Neural cell (in vitro differentiated cells): ENCODE results near the gene RABGGTB. TPM values are rescaled to one million over a fixed set of nuclear protein-coding genes. Genes with fewer than 3 reads are reported as not detected.
"Not testable (repeated sequence)": the region's sequence is repeated elsewhere in the genome, so short reads cannot be mapped to it uniquely, and the experiment has no call there.

ENCODE experiments used
- H2AFZ ChIP-seq: fragments of 200-600, 300-800 bp; sonication (generic), shearing (Covaris generic); 2 replicates; pipeline ENCODE4 v1.6.0; 2014; ENCODE audit warnings: low read depth, mild to moderate bottlenecking, antibody characterized with exemption, low read length, moderate library complexity
- H3F3A ChIP-seq: fragments of 200-600 bp; shearing (Covaris generic); 2 replicates; pipeline ENCODE4 v1.6.1; 2016; ENCODE audit warnings: mild to moderate bottlenecking, moderate library complexity, mixed read lengths, antibody characterized with exemption, low read length; ENCODE audit not compliant: insufficient read depth, poor library complexity, severe bottlenecking
- H3K27ac ChIP-seq: fragments of 200-600, 300-800 bp; sonication (generic), shearing (Covaris generic); 2 replicates; pipeline ENCODE4 v1.5.1; 2014; ENCODE audit warnings: mild to moderate bottlenecking, low read length, moderate library complexity
- H3K27me3 ChIP-seq: fragments of 300-800, 200-600 bp; sonication (generic), shearing (Covaris generic); 2 replicates; pipeline ENCODE4 v1.6.0; 2014; ENCODE audit warnings: mild to moderate bottlenecking, low read depth, low read length, moderate library complexity; ENCODE audit not compliant: insufficient read depth
- H3K36me3 ChIP-seq: fragments of 300-800, 200-600 bp; sonication (generic), shearing (Covaris generic); 2 replicates; pipeline ENCODE4 v1.5.1; 2014; ENCODE audit warnings: mild to moderate bottlenecking, antibody characterized with exemption, low read length, moderate library complexity; ENCODE audit not compliant: insufficient read depth
- H3K4me2 ChIP-seq: fragments of 300-800, 200-600 bp; sonication (generic), shearing (Covaris generic); 2 replicates; pipeline ENCODE4 v1.6.0; 2014; ENCODE audit warnings: mild to moderate bottlenecking, low read length
- H3K4me3 ChIP-seq: fragments of 300-800, 200-600 bp; sonication (generic), shearing (Covaris generic); 2 replicates; pipeline ENCODE4 v1.5.1; 2014; ENCODE audit warnings: mild to moderate bottlenecking, low read length, moderate library complexity
- H3K79me2 ChIP-seq: fragments of 200-600 bp; shearing (Covaris generic); replicated peaks from 2 replicates; pipeline ENCODE4 v1.6.0; 2014; ENCODE audit warnings: mild to moderate bottlenecking, low read length, moderate library complexity; ENCODE audit not compliant: insufficient read depth
- H3K9ac ChIP-seq: fragments of 300-800, 200-600 bp; sonication (generic), shearing (Covaris generic); 2 replicates; pipeline ENCODE4 v1.6.1; 2016; ENCODE audit warnings: mild to moderate bottlenecking, low read length, mixed read lengths
- H3K9me2 ChIP-seq: fragments of 200-600 bp; shearing (Covaris generic); 2 replicates; pipeline ENCODE4 v1.6.1; 2016; ENCODE audit warnings: mild to moderate bottlenecking, low read length, mixed read lengths; ENCODE audit not compliant: insufficient read depth
- H3K9me3 ChIP-seq: fragments of 200-600, 300-800 bp; sonication (generic), shearing (Covaris generic); 2 replicates; pipeline ENCODE4 v1.6.1; 2016; ENCODE audit warnings: mild to moderate bottlenecking, mixed run types, low read length, moderate library complexity, mixed read lengths
- H4K20me1 ChIP-seq: fragments of 200-600 bp; shearing (Covaris generic); 2 replicates; pipeline ENCODE4 v1.6.1; 2016; ENCODE audit warnings: mild to moderate bottlenecking, mixed run types; ENCODE audit not compliant: insufficient read depth
- CTCF ChIP-seq: fragments of 450-650 bp; IDR thresholded peaks from 2 replicates; pipeline ENCODE4 v1.5.1; 2014; ENCODE audit warnings: antibody characterized with exemption, mild to moderate bottlenecking, moderate library complexity; ENCODE audit not compliant: poor library complexity, severe bottlenecking
- EP300 ChIP-seq: fragments of 450-650 bp; conservative IDR thresholded peaks from 2 replicates; pipeline ENCODE4 v1.6.1; 2014; ENCODE audit warnings: antibody characterized with exemption, mild to moderate bottlenecking, moderate library complexity; ENCODE audit not compliant: poor library complexity, severe bottlenecking
- EZH2 ChIP-seq: fragments of 200-600, 300-800 bp; shearing (Covaris generic), sonication (generic); IDR thresholded peaks from 2 replicates; pipeline ENCODE4 v1.6.1; 2014; ENCODE audit warnings: antibody characterized with exemption, low read length, borderline replicate concordance, mild to moderate bottlenecking; ENCODE audit not compliant: insufficient read depth, poor library complexity, severe bottlenecking
- MXI1 ChIP-seq: fragments of 450-650 bp; conservative IDR thresholded peaks from 2 replicates; pipeline ENCODE4 v1.6.1; 2014; ENCODE audit warnings: antibody characterized with exemption, mild to moderate bottlenecking; ENCODE audit not compliant: poor library complexity, severe bottlenecking
- POLR2AphosphoS5 ChIP-seq: IDR thresholded peaks from 2 replicates; pipeline ENCODE4 v1.6.1; 2012
- RAD21 ChIP-seq: fragments of 450-650 bp; conservative IDR thresholded peaks from 2 replicates; pipeline ENCODE4 v1.6.1; 2014; ENCODE audit warnings: antibody characterized with exemption, mild to moderate bottlenecking, moderate library complexity
- SMC3 ChIP-seq: fragments of 450-650 bp; conservative IDR thresholded peaks from 2 replicates; pipeline ENCODE4 v1.6.1; 2014; ENCODE audit warnings: antibody characterized with exemption, mild to moderate bottlenecking, moderate library complexity; ENCODE audit not compliant: poor library complexity
- TAF1 ChIP-seq: IDR thresholded peaks from 2 replicates; pipeline ENCODE4 v1.6.1; 2012; ENCODE audit warnings: low read depth
- polyA plus RNA-seq: library from polyadenylated mRNA; depleted of rRNA; stranded (reverse); fragments of >200 nt; gene quantifications from 2 replicates; pipeline ENCODE4 v1.2.3, GENCODE V29; 2014
- TF ChIP-seq, protein P1 (sequence below): IDR thresholded peaks from 2 replicates; pipeline ENCODE4 v1.6.1; 2012; ENCODE audit warnings: borderline replicate concordance

RABGGTB gene
- polyA plus RNA-seq, 1 donor from 2014 or later, result 132 TPM

- no peak for TF ChIP-seq POLR2AphosphoS5
- TF ChIP-seq SMC3, result no peak
- no peak for TF ChIP-seq TAF1
- TF ChIP-seq EP300, result no peak
- TF ChIP-seq RAD21, result no peak
- TF ChIP-seq MXI1, result no peak
- TF ChIP-seq, protein P1, sequence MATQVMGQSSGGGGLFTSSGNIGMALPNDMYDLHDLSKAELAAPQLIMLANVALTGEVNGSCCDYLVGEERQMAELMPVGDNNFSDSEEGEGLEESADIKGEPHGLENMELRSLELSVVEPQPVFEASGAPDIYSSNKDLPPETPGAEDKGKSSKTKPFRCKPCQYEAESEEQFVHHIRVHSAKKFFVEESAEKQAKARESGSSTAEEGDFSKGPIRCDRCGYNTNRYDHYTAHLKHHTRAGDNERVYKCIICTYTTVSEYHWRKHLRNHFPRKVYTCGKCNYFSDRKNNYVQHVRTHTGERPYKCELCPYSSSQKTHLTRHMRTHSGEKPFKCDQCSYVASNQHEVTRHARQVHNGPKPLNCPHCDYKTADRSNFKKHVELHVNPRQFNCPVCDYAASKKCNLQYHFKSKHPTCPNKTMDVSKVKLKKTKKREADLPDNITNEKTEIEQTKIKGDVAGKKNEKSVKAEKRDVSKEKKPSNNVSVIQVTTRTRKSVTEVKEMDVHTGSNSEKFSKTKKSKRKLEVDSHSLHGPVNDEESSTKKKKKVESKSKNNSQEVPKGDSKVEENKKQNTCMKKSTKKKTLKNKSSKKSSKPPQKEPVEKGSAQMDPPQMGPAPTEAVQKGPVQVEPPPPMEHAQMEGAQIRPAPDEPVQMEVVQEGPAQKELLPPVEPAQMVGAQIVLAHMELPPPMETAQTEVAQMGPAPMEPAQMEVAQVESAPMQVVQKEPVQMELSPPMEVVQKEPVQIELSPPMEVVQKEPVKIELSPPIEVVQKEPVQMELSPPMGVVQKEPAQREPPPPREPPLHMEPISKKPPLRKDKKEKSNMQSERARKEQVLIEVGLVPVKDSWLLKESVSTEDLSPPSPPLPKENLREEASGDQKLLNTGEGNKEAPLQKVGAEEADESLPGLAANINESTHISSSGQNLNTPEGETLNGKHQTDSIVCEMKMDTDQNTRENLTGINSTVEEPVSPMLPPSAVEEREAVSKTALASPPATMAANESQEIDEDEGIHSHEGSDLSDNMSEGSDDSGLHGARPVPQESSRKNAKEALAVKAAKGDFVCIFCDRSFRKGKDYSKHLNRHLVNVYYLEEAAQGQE, result no peak
- no peak for TF ChIP-seq CTCF
- TF ChIP-seq EZH2, result no peak
- no peaks in the 10 kb centered on the region for H3K79me2 ChIP-seq
- no peaks in the 10 kb centered on the region for H3F3A ChIP-seq
- H3K27ac ChIP-seq, result no peak overlapping the region
- no peaks in the 10 kb centered on the region for H3K9me2 ChIP-seq
- H3K36me3 ChIP-seq, result peaks cover 9% of the 10 kb centered on the region
- H3K27me3 ChIP-seq, result no peaks in the 10 kb centered on the region
- no peak overlapping the region for H3K4me2 ChIP-seq
- H3K4me3 ChIP-seq, result no peak overlapping the region
- no peak overlapping the region for H2AFZ ChIP-seq
- H4K20me1 ChIP-seq, result no peaks in the 10 kb centered on the region
- no peak overlapping the region for H3K9ac ChIP-seq
- no peaks in the 10 kb centered on the region for H3K9me3 ChIP-seq
Observed at GRCh38 chr1:75797273-75797588, 11.2 kb downstream of the RABGGTB start.

GRCh38 chr1:75797606-75798216 lies 11.7 kb downstream of the RABGGTB start:
- H3F3A ChIP-seq, result no peaks in the 10 kb centered on the region
- no peaks in the 10 kb centered on the region for H4K20me1 ChIP-seq
- H3K9ac ChIP-seq, result no peak overlapping the region
- H3K4me2 ChIP-seq, result no peak overlapping the region
- no peak overlapping the region for H3K27ac ChIP-seq
- H3K27me3 ChIP-seq, result no peaks in the 10 kb centered on the region
- peaks cover 9% of the 10 kb centered on the region for H3K36me3 ChIP-seq
- no peaks in the 10 kb centered on the region for H3K9me3 ChIP-seq
- TF ChIP-seq EP300 (no peak), TAF1 (no peak), SMC3 (no peak), CTCF (no peak), MXI1 (no peak), POLR2AphosphoS5 (no peak), EZH2 (no peak), RAD21 (no peak)
- TF ChIP-seq, protein P1, result no peak
- H3K4me3 ChIP-seq, result no peak overlapping the region
- H3K79me2 ChIP-seq, result no peaks in the 10 kb centered on the region
- no peaks in the 10 kb centered on the region for H3K9me2 ChIP-seq
- H2AFZ ChIP-seq, result no peak overlapping the region

GRCh38 chr1:75801480-75801879 lies 15.4 kb downstream of the RABGGTB start:
- not testable (repeated sequence) for H2AFZ ChIP-seq, H3K4me2 ChIP-seq, H3K4me3 ChIP-seq, H3K9ac ChIP-seq, H3K27ac ChIP-seq, H3K79me2 ChIP-seq, H3F3A ChIP-seq, H4K20me1 ChIP-seq, H3K9me3 ChIP-seq, H3K9me2 ChIP-seq, H3K36me3 ChIP-seq, H3K27me3 ChIP-seq
